Mesendoderm (in vitro differentiated cells): ENCODE results near the gene NANOS2.

ENCODE experiments used
- DNase-seq: peaks from one replicate; pipeline ENCODE4 v3.0.0; 2013
- H2AK5ac ChIP-seq: 2 replicates; pipeline ENCODE4 v1.6.1; 2013; ENCODE audit warnings: low read length, inconsistent platforms
- H2BK120ac ChIP-seq: 2 replicates; pipeline ENCODE4 v1.6.1; 2013; ENCODE audit warnings: low read depth, mild to moderate bottlenecking, low read length, moderate library complexity, mixed read lengths
- H2BK15ac ChIP-seq: replicated peaks from 2 replicates; pipeline ENCODE4 v1.6.1; 2013; ENCODE audit warnings: low read depth, mild to moderate bottlenecking, moderate library complexity
- H2BK5ac ChIP-seq: 2 replicates; pipeline ENCODE4 v1.6.1; 2013; ENCODE audit warnings: low read length, inconsistent platforms
- H3K18ac ChIP-seq: 2 replicates; pipeline ENCODE4 v1.6.1; 2013; ENCODE audit warnings: mild to moderate bottlenecking, low read length, mixed read lengths
- H3K23ac ChIP-seq: one replicate; pipeline ENCODE4 v1.6.1; 2013; ENCODE audit warnings: low read length
- H3K27ac ChIP-seq: 2 replicates; pipeline ENCODE4 v1.5.1; 2013; ENCODE audit warnings: low read depth, mild to moderate bottlenecking, inconsistent platforms, low read length, moderate library complexity
- H3K27me3 ChIP-seq: 2 replicates; pipeline ENCODE4 v1.6.1; 2013; ENCODE audit warnings: low read length, control low read depth, mild to moderate bottlenecking, inconsistent platforms; ENCODE audit not compliant: insufficient read depth, poor library complexity
- H3K36me3 ChIP-seq: 2 replicates; pipeline ENCODE4 v1.6.1; 2013; ENCODE audit warnings: low read length, inconsistent platforms; ENCODE audit not compliant: control insufficient read depth, insufficient read depth
- H3K4ac ChIP-seq: one replicate; pipeline ENCODE4 v1.6.1; 2013; ENCODE audit warnings: low read depth, mild to moderate bottlenecking, low read length, moderate library complexity
- H3K4me1 ChIP-seq: 2 replicates; pipeline ENCODE4 v1.6.1; 2013; ENCODE audit warnings: low read depth, low read length, inconsistent platforms; ENCODE audit not compliant: control insufficient read depth
- H3K4me2 ChIP-seq: 2 replicates; pipeline ENCODE4 v1.6.1; 2013; ENCODE audit warnings: low read length
- H3K4me3 ChIP-seq: 2 replicates; pipeline ENCODE4 v1.5.1; 2013; ENCODE audit warnings: mild to moderate bottlenecking, low read length
- H3K56ac ChIP-seq: one replicate; pipeline ENCODE4 v1.6.1; 2013; ENCODE audit warnings: low read length
- H3K79me1 ChIP-seq: 2 replicates; pipeline ENCODE4 v1.6.1; 2013; ENCODE audit warnings: low read length, inconsistent platforms
- H3K79me2 ChIP-seq: 2 replicates; pipeline ENCODE4 v1.6.1; 2013; ENCODE audit warnings: mild to moderate bottlenecking, low read length; ENCODE audit not compliant: control insufficient read depth, insufficient read depth
- H3K9ac ChIP-seq: 2 replicates; pipeline ENCODE4 v1.6.1; 2013; ENCODE audit warnings: low read length, inconsistent platforms
- H4K5ac ChIP-seq: one replicate; pipeline ENCODE4 v1.6.1; 2013; ENCODE audit warnings: low read length
- H4K8ac ChIP-seq: one replicate; pipeline ENCODE4 v1.6.1; 2013; ENCODE audit warnings: low read depth, mild to moderate bottlenecking, control low read depth, low read length, moderate library complexity
- WGBS: extraction: QIAGEN DNeasy Blood & Tissue Kit; methylation state at CpG from one replicate; pipeline ENCODE4 v1.1.7; 2013; ENCODE audit warnings: low lambda C conversion rate, missing lambda C conversion rate; ENCODE audit not compliant: insufficient coverage; ENCODE audit errors: extremely low coverage; 5-methylcytosine and 5-hydroxymethylcytosine counted together

NANOS2 gene

GRCh38 chr19:45924891-45925447 lies 10.4 kb upstream of the NANOS2 start:
- no CpG with 5 or more reads among the region's 6 CpGs for WGBS
- no peak overlapping the region for H2BK15ac ChIP-seq
- DNase-seq: peak; percentile 27
- no peak overlapping the region for H2BK120ac ChIP-seq
- no peak overlapping the region for H3K4ac ChIP-seq
- no peak overlapping the region for H4K8ac ChIP-seq
- peaks cover 2% of the 10 kb centered on the region for H3K4me1 ChIP-seq
- no peak overlapping the region for H2AK5ac ChIP-seq
- H3K79me1 ChIP-seq: no peaks in the 10 kb centered on the region
- H3K79me2 ChIP-seq: no peaks in the 10 kb centered on the region
- H3K36me3 ChIP-seq: no peaks in the 10 kb centered on the region
- H2BK5ac ChIP-seq: no peak overlapping the region
- H3K56ac ChIP-seq: no peak overlapping the region
- no peaks in the 10 kb centered on the region for H3K27me3 ChIP-seq
- no peak overlapping the region for H3K23ac ChIP-seq
- H4K5ac ChIP-seq: no peak overlapping the region
- no peak overlapping the region for H3K9ac ChIP-seq
- no peak overlapping the region for H3K4me2 ChIP-seq
- H3K18ac ChIP-seq: no peak overlapping the region
- no peak overlapping the region for H3K27ac ChIP-seq
- no peak overlapping the region for H3K4me3 ChIP-seq

- no peak overlapping the region for H2BK120ac ChIP-seq
- DNase-seq: peak; percentile 91
- no peak overlapping the region for H2AK5ac ChIP-seq
- no peaks in the 10 kb centered on the region for H3K79me2 ChIP-seq
- no peak overlapping the region for H3K4ac ChIP-seq
- no peak overlapping the region for H3K18ac ChIP-seq
- H3K23ac ChIP-seq: no peak overlapping the region
- no peak overlapping the region for H3K27ac ChIP-seq
- no peak overlapping the region for H3K9ac ChIP-seq
- H4K8ac ChIP-seq: no peak overlapping the region
- H3K4me2 ChIP-seq: no peak overlapping the region
- H3K4me3 ChIP-seq: no peak overlapping the region
- no peaks in the 10 kb centered on the region for H3K36me3 ChIP-seq
- H2BK15ac ChIP-seq: no peak overlapping the region
- no peaks in the 10 kb centered on the region for H3K4me1 ChIP-seq
- H3K79me1 ChIP-seq: no peaks in the 10 kb centered on the region
- H3K27me3 ChIP-seq: no peaks in the 10 kb centered on the region
- no peak overlapping the region for H3K56ac ChIP-seq
- no peak overlapping the region for H4K5ac ChIP-seq
- H2BK5ac ChIP-seq: no peak overlapping the region
- no CpG with 5 or more reads among the region's 9 CpGs for WGBS
These were observed 7.7 kb upstream of the NANOS2 start for GRCh38 chr19:45922281-45922680.

- Histone ChIP-seq H3K79me2 (no peaks in the 10 kb centered on the region), H3K56ac (no peak overlapping the region), H3K18ac (no peak overlapping the region), H4K5ac (no peak overlapping the region), H2BK5ac (no peak overlapping the region), H3K79me1 (no peaks in the 10 kb centered on the region), H3K27me3 (no peaks in the 10 kb centered on the region), H2AK5ac (no peak overlapping the region), H3K4me3 (no peak overlapping the region), H3K4me1 (no peaks in the 10 kb centered on the region), H3K4ac (no peak overlapping the region), H4K8ac (no peak overlapping the region), H3K9ac (no peak overlapping the region), H2BK15ac (no peak overlapping the region), H3K4me2 (no peak overlapping the region), H3K23ac (no peak overlapping the region), H2BK120ac (no peak overlapping the region), H3K27ac (no peak overlapping the region), H3K36me3 (no peaks in the 10 kb centered on the region)
- no CpG with 5 or more reads among the region's 8 CpGs for WGBS
- DNase-seq: no peak
These were observed 5.9 kb upstream of the NANOS2 start for GRCh38 chr19:45920458-45920857.

GRCh38 chr19:45919678-45920077 lies 5.1 kb upstream of the NANOS2 start:
- Histone ChIP-seq H3K79me2 (no peaks in the 10 kb centered on the region), H4K5ac (no peak overlapping the region), H2BK15ac (no peak overlapping the region), H3K79me1 (no peaks in the 10 kb centered on the region), H2BK120ac (no peak overlapping the region), H4K8ac (no peak overlapping the region), H3K27ac (no peak overlapping the region), H3K36me3 (no peaks in the 10 kb centered on the region), H3K4me3 (no peak overlapping the region), H3K27me3 (no peaks in the 10 kb centered on the region), H2BK5ac (no peak overlapping the region), H3K23ac (no peak overlapping the region), H3K18ac (no peak overlapping the region), H3K4me1 (no peaks in the 10 kb centered on the region), H3K9ac (no peak overlapping the region), H3K56ac (no peak overlapping the region), H3K4me2 (no peak overlapping the region), H3K4ac (no peak overlapping the region), H2AK5ac (no peak overlapping the region)
- DNase-seq: no peak
- no CpG with 5 or more reads among the region's 7 CpGs for whole genome bisulfite sequencing

GRCh38 chr19:45918721-45919120 lies 4.1 kb upstream of the NANOS2 start:
- no peak overlapping the region for H3K4ac ChIP-seq
- no peak overlapping the region for H4K8ac ChIP-seq
- no peaks in the 10 kb centered on the region for H3K79me2 ChIP-seq
- H3K27ac ChIP-seq: no peak overlapping the region
- H4K5ac ChIP-seq: no peak overlapping the region
- no peak for DNase-seq
- no peaks in the 10 kb centered on the region for H3K79me1 ChIP-seq
- H3K4me1 ChIP-seq: no peaks in the 10 kb centered on the region
- H3K9ac ChIP-seq: no peak overlapping the region
- no peak overlapping the region for H3K56ac ChIP-seq
- no peaks in the 10 kb centered on the region for H3K27me3 ChIP-seq
- H3K23ac ChIP-seq: no peak overlapping the region
- H3K18ac ChIP-seq: no peak overlapping the region
- no peaks in the 10 kb centered on the region for H3K36me3 ChIP-seq
- H3K4me3 ChIP-seq: no peak overlapping the region
- no peak overlapping the region for H2AK5ac ChIP-seq
- no peak overlapping the region for H2BK120ac ChIP-seq
- no peak overlapping the region for H3K4me2 ChIP-seq
- no peak overlapping the region for H2BK5ac ChIP-seq
- no peak overlapping the region for H2BK15ac ChIP-seq
- no CpG with 5 or more reads among the region's 4 CpGs for WGBS

- no peak for DNase-seq
- Histone ChIP-seq H4K8ac (no peak overlapping the region), H2AK5ac (no peak overlapping the region), H3K79me1 (no peaks in the 10 kb centered on the region), H3K27me3 (no peaks in the 10 kb centered on the region), H2BK15ac (no peak overlapping the region), H4K5ac (no peak overlapping the region), H3K4me3 (no peak overlapping the region), H3K4ac (no peak overlapping the region), H3K23ac (no peak overlapping the region), H2BK120ac (no peak overlapping the region), H3K36me3 (no peaks in the 10 kb centered on the region), H3K79me2 (no peaks in the 10 kb centered on the region), H3K27ac (no peak overlapping the region), H3K18ac (no peak overlapping the region), H3K4me1 (no peaks in the 10 kb centered on the region), H3K4me2 (no peak overlapping the region), H2BK5ac (no peak overlapping the region), H3K9ac (no peak overlapping the region), H3K56ac (no peak overlapping the region)
- no CpG with 5 or more reads among the region's 4 CpGs for WGBS
These were observed 3.0 kb upstream of the NANOS2 start for GRCh38 chr19:45917421-45918091.
